Testis (tissue), 3 donors: ENCODE measurements around the gene AQP7. TPM values are rescaled to one million over a fixed set of nuclear protein-coding genes. Genes with fewer than 3 reads are reported as not detected.
A peak's percentile ranks its signal among the peaks of the same experiment; 100 is the strongest.

ENCODE experiments used
- DNase-seq: peaks from one replicate; pipeline ENCODE4 v3.0.0-alpha.2; 2019
- H3K27ac ChIP-seq, 2 donors: fragments of 200-600 bp; sonication (generic); one replicate each; pipeline ENCODE4 v1.5.1; 2019
- H3K27me3 ChIP-seq: fragments of 200-600 bp; sonication (generic); one replicate; pipeline ENCODE4 v1.5.1; 2019
- H3K36me3 ChIP-seq: fragments of 200-600 bp; sonication (generic); one replicate; pipeline ENCODE4 v1.5.1; 2017; ENCODE audit warnings: low read depth; ENCODE audit errors: missing control alignments
- H3K4me1 ChIP-seq: fragments of 200-600 bp; sonication (generic); one replicate; pipeline ENCODE4 v1.5.1; 2019
- H3K4me3 ChIP-seq, 2 donors: fragments of 200-600 bp; sonication (generic); one replicate each; pipeline ENCODE4 v1.5.1; 2017 to 2019
- H3K9me3 ChIP-seq: fragments of 200-600 bp; sonication (generic); one replicate; pipeline ENCODE4 v1.5.1; 2017
- POLR2A ChIP-seq: fragments of 450-650 bp; IDR thresholded peaks from one replicate; pipeline ENCODE4 v1.6.1; 2017; ENCODE audit warnings: antibody characterized with exemption, mild to moderate bottlenecking, moderate library complexity
- WGBS, 2 donors: methylation state at CpG; one replicate each; pipeline ENCODE4 v1.1.5; 2018; 5-methylcytosine and 5-hydroxymethylcytosine counted together
- intact Hi-C: fragments of 100-400 bp; cut with DNase I; formaldehyde crosslinking; loops from one replicate; pipeline ENCODE4 v1.15.1; 2023; ENCODE audit warnings: low total_unique reads
- polyA plus RNA-seq: library from polyadenylated mRNA; stranded (reverse); fragments of 350-450 nt; fragmentation: Illumina TruSeq; extraction: RNeasy Lipid Tissue Mini Kit (QIAGEN cat#74804); gene quantifications from one replicate; pipeline ENCODE4 v1.2.3, GENCODE V29; 2014; ENCODE audit warnings: low read depth, low replicate concordance; ENCODE audit not compliant: insufficient read depth
- total RNA-seq, 2 donors: library from RNA; depleted of rRNA; stranded (reverse); fragments of >200 nt; gene quantifications; one replicate each; pipeline ENCODE4 v1.2.3, GENCODE V29; 2016
- TF ChIP-seq, protein P1 (sequence below), 3 experiments: fragments of 450-650 bp in 2 of 3; fragments of 200-600 bp in 1 of 3; sonication (generic) in 1 of 3; IDR thresholded peaks; one replicate each; pipeline ENCODE4 v1.5.1; 2016 to 2019; ENCODE audit warnings: antibody characterized with exemption in 3 of 3, mild to moderate bottlenecking in 2 of 3, moderate library complexity in 1 of 3

The AQP7 gene
- total and polyA plus RNA-seq, 3 donors from 2014 or later: 19.1 to 55.6 (median 37.6) TPM

DNA sequence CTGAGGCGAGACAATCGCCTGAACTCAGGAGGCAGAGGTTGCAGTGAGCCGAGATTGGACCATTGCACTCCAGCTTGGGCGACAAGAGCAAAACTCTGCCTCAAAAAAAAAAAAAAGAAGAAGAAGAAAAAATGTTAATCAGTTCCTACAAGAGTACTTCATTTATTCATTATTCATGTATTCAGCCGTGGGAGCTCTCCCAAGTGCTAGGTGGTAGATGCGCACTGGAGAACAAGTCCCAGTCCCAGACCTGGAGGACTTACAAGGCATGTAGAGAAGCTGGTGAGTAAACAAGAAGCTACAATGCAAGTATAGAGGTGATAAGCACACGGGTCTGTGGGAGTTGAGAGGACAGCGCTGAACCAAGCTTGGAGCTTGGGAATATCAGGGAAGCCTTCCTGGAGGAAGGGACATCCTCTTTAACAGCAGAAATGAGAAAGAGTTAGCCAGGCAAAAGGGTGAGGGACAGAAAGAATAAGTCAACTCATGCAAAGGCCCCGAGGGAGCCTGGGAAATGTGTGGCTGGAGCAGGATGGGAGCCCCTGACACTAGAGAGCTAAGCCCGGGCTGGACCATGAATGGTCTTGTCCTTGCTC is 17.4 kb upstream of the AQP7 start:
- no peak overlapping the region for H3K27ac ChIP-seq
- H3K9me3 ChIP-seq: no peaks in the 10 kb centered on the region
- WGBS, 2 donors: 60 to 70% methylated on average over 10 of the region's 10 CpGs

DNA sequence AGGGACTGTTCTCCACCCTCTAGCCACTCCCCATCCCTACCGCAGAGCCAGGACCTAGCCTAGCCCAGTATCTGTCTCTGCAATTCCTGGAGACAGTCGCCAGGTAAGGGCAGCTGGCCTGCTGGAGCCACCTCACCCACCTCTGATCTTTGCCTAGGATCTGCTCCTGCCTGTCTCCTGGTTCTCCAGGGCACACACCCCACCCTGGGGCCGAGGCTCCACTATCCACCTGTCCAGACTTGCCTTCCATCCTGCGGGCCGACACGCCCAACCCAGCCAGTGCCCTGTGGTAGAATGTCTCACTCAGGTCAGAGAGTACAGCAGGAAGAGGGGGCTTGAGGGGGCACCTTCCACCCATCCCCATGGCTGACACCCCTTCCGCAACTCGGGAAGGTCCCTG is 15.7 kb upstream of the AQP7 start:
- H3K4me1 ChIP-seq: no peaks in the 10 kb centered on the region
- WGBS, 2 donors: 94 to 96% methylated on average over 7 to 8 of the region's 8 CpGs
- H3K36me3 ChIP-seq: no peaks in the 10 kb centered on the region
- DNase-seq: no peak
- intact Hi-C loops: loop anchor here (5.0 kb wide), 1 partner anchor 41 kb away; no protein-coding TSS in a partner anchor
- no peaks in the 10 kb centered on the region for H3K27me3 ChIP-seq
- no peak overlapping the region for H3K27ac ChIP-seq
- TF ChIP-seq POLR2A: no peak
- TF ChIP-seq, protein P1, sequence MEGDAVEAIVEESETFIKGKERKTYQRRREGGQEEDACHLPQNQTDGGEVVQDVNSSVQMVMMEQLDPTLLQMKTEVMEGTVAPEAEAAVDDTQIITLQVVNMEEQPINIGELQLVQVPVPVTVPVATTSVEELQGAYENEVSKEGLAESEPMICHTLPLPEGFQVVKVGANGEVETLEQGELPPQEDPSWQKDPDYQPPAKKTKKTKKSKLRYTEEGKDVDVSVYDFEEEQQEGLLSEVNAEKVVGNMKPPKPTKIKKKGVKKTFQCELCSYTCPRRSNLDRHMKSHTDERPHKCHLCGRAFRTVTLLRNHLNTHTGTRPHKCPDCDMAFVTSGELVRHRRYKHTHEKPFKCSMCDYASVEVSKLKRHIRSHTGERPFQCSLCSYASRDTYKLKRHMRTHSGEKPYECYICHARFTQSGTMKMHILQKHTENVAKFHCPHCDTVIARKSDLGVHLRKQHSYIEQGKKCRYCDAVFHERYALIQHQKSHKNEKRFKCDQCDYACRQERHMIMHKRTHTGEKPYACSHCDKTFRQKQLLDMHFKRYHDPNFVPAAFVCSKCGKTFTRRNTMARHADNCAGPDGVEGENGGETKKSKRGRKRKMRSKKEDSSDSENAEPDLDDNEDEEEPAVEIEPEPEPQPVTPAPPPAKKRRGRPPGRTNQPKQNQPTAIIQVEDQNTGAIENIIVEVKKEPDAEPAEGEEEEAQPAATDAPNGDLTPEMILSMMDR (IDR thresholded peaks at IDR 0.05): no peak
- H3K9me3 ChIP-seq: no peaks in the 10 kb centered on the region
- no peak overlapping the region for H3K4me3 ChIP-seq

More for the DNA sequence above, 17.4 kb upstream of the AQP7 start:
- no peaks in the 10 kb centered on the region for H3K27me3 ChIP-seq
- no peak for DNase-seq
- H3K4me3 ChIP-seq: no peak overlapping the region
- H3K36me3 ChIP-seq: no peaks in the 10 kb centered on the region
- TF ChIP-seq, protein P1 (IDR thresholded peaks at IDR 0.05): no peak
- TF ChIP-seq POLR2A: no peak
- no peaks in the 10 kb centered on the region for H3K4me1 ChIP-seq
- intact Hi-C loops: loop anchor here (5.0 kb wide), 1 partner anchor 43 kb away; no protein-coding TSS in a partner anchor

DNA sequence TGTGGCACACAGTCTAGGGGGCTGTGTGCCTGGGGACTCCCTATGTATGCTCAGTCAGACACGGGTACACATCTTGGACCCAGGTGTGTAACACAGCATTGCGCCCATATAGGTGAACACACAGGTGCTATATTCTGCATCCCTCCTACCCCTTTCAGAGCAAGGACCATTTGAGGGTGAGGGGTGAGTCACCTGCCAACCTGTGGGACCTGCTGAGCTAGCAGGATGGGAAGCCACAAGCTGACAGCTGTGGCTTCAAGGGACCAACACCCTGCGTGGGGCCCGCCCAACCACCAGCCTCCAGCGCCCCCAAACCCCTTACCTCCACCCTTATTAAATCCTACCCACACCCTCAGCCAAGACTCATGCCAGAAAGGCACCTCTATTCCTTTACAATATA is 14.6 kb upstream of the AQP7 start:
- Histone ChIP-seq H3K9me3 (no peaks in the 10 kb centered on the region), H3K27me3 (no peaks in the 10 kb centered on the region), H3K36me3 (no peaks in the 10 kb centered on the region), H3K27ac (no peak overlapping the region), H3K4me3 (no peak overlapping the region), H3K4me1 (no peaks in the 10 kb centered on the region)
- 74 to 90% methylated on average over 4 to 5 of the region's 5 CpGs for WGBS, 2 donors
- no peak for TF ChIP-seq POLR2A
- TF ChIP-seq, protein P1 (IDR thresholded peaks at IDR 0.05): no peak
- intact Hi-C loops: loop anchor here (5.0 kb wide), 1 partner anchor 40 kb away; no protein-coding TSS in a partner anchor
- DNase-seq: no peak

DNA sequence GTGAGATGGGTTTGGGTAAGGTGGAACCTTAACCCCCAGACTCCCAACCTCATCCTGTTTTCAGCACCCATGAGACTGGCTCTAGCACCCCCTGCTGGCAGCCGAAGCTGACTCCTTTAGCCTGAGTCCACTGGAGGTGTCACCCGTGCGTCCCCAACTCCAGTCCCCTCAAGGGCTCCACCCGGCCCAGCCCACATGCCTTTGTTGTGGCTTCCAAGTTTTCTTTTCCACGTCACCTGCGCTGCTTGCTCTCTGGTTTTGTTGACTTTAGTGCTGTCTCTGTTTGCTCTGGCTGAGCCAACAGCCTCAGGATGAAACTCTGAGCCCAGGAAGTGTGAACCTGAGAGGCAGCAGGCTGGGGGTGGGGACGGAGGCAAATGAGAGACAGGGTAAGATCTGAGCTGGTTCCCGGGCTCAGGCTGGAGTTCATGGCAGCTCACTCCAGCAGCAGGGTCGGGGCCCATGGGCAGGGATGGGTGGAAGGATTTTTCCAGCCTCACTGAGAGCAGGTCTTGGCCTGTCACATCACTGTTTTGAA is 13.2 kb upstream of the AQP7 start:
- H3K4me1 ChIP-seq: no peaks in the 10 kb centered on the region

More for the DNA sequence above, 13.2 kb upstream of the AQP7 start:
- no peak overlapping the region for H3K27ac ChIP-seq
- no peaks in the 10 kb centered on the region for H3K36me3 ChIP-seq
- 44 to 61% methylated on average over 9 of the region's 9 CpGs for WGBS, 2 donors
- TF ChIP-seq POLR2A: no peak
- TF ChIP-seq, protein P1 (IDR thresholded peaks at IDR 0.05): peak; percentile 58 to 77 (median 68)
- H3K4me3 ChIP-seq: no peak overlapping the region
- peak; percentile 87 for DNase-seq
- intact Hi-C loops: loop anchor here (5.0 kb wide), 1 partner anchor 38 kb away; no protein-coding TSS in a partner anchor
- no peaks in the 10 kb centered on the region for H3K27me3 ChIP-seq
- H3K9me3 ChIP-seq: no peaks in the 10 kb centered on the region
